GM12892 (cell line): Measurements from ENCODE around the gene UGT1A4.
"Not testable (repeated sequence)": the region's sequence is repeated elsewhere in the genome, so short reads cannot be mapped to it uniquely, and the experiment has no call there.

Experiments used
- DNase-seq: peaks from one replicate; pipeline ENCODE4 v3.0.0; 2011; ENCODE audit not compliant: insufficient read length
- FAIRE-seq: peaks from 2 replicates; lab custom pipeline; 2011; peaks lifted over from hg19 to GRCh38; lab: Jason Lieb, UNC
- POLR2A ChIP-seq: IDR thresholded peaks from 2 replicates; pipeline ENCODE4 v1.6.1; 2011; ENCODE audit warnings: low read depth, low read length, control low read depth
- POLR2AphosphoS5 ChIP-seq: IDR thresholded peaks from 2 replicates; pipeline ENCODE4 v1.6.1; 2011; ENCODE audit warnings: low read depth, low read length, control low read depth
- TAF1 ChIP-seq: IDR thresholded peaks from 2 replicates; pipeline ENCODE4 v1.6.1; 2011; ENCODE audit warnings: low read depth, mild to moderate bottlenecking, control low read depth, low read length, borderline replicate concordance

The UGT1A4 gene

DNA sequence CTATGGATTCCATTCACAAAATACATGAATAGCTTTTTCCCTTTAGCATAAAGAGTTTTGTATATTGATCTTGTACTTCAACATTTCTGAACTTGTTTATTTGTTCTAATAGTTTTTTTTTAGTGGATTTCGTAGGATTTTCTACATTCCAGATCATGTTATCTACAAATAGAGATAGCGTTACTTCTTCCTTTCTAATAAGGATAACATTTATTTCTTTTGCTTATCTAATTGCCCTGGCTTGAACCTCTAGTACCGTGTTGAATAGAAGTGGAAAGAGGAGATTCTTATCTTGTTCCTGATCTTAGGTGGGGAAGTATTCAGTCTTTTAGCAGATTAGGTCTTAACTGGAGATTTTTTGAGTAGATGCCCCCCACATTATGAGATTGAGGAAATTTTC lies 16.3 kb upstream of the UGT1A4 start:
- no peak for FAIRE-seq

GRCh38 chr2:233705911-233706506 lies 12.5 kb upstream of the UGT1A4 start:
- DNase-seq (no peak), FAIRE-seq (no peak)
- no peak for TF ChIP-seq POLR2AphosphoS5
- no peak for TF ChIP-seq TAF1
- no peak for TF ChIP-seq POLR2A

More for the DNA sequence above, 16.3 kb upstream of the UGT1A4 start:
- no peak for TF ChIP-seq POLR2AphosphoS5
- no peak for TF ChIP-seq POLR2A
- TF ChIP-seq TAF1 = no peak
- no peak for DNase-seq

GRCh38 chr2:233706720-233707119 lies 11.8 kb upstream of the UGT1A4 start:
- DNase-seq = no peak
- no peak for FAIRE-seq

GRCh38 chr2:233707940-233708644 lies 10.4 kb upstream of the UGT1A4 start:
- FAIRE-seq (peak; percentile 56), DNase-seq (no peak)
- TF ChIP-seq POLR2AphosphoS5 (no peak), TAF1 (no peak), POLR2A (no peak)

More at GRCh38 chr2:233706720-233707119, 11.8 kb upstream of the UGT1A4 start:
- no peak for TF ChIP-seq POLR2AphosphoS5
- no peak for TF ChIP-seq POLR2A
- no peak for TF ChIP-seq TAF1

DNA sequence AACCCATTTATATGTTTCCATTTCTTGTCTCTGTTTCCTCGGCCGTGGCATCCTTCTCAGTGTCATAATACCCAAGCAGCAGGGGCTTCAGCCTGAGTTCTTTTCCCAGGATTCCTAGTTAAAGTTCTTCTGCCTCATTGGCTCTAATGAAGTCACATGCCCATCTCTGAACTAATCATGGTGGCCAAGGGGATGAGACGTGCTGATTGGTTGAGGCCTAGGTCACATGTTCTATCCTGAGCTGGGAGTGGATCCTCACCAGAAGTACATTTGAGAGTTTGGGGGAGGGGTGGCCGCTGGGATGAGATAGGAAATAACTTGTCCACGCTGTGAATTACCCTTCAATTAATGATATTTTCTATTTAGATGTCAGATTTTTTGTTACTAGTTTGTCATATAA lies 9.6 kb upstream of the UGT1A4 start:
- TF ChIP-seq TAF1 = no peak
- no peak for TF ChIP-seq POLR2AphosphoS5
- no peak for TF ChIP-seq POLR2A
- FAIRE-seq (no peak), DNase-seq (no peak)

DNA sequence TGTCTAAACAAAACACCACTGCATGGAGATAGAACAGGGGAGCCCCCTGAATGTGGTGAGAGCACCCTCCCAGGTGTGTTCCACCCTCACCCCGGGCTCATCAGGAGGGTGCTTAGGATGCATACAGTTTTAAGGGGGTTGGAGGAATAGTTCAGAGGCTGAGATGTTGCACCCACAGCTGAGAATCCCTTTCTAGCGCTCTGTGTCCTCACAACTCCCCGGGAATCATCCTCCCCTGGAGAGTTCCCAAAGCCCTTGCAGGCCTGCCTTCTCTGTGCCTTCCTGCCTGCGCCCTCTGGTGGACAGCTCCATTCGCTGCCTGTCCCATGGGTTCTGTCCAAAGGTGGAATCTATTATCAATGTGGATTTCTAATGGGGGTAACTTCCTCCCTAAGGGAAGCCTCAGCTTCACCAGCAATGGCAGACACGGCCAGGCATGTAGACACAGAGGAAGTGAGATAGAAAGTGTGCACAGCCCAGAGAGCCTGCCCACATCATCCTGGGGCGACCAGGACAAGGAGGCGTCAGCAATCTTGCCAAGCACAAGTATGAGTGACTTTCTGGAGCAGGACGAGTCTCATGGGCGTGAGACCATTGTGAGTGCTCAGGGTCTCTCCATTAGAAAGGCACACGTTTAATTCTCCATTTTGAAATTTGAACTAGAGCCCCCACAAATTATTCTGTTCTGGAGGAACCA lies 7.1 kb upstream of the UGT1A4 start:
- FAIRE-seq = peak; percentile 85
- peak; percentile 26 for DNase-seq
- no peak for TF ChIP-seq POLR2A
- no peak for TF ChIP-seq POLR2AphosphoS5
- TF ChIP-seq TAF1 = no peak

- FAIRE-seq (no peak), DNase-seq (no peak)
- no peak for TF ChIP-seq TAF1
- no peak for TF ChIP-seq POLR2A
- TF ChIP-seq POLR2AphosphoS5 = no peak
Measured at GRCh38 chr2:233712611-233713261, 5.8 kb upstream of the UGT1A4 start, which contains the start of gene UGT1A5. TSS of gene UGT1A5 (plus strand) at chr2:233712907. CDS start at chr2:233712992, 85 bp downstream.

GRCh38 chr2:233713262-233713615 lies 5.3 kb upstream of the UGT1A4 start:
- TF ChIP-seq POLR2AphosphoS5 (no peak), POLR2A (no peak), TAF1 (no peak)
- DNase-seq (no peak), FAIRE-seq (no peak)

GRCh38 chr2:233714121-233714520 lies 4.4 kb upstream of the UGT1A4 start:
- DNase-seq = no peak
- FAIRE-seq = no peak
- no peak for TF ChIP-seq POLR2A
- no peak for TF ChIP-seq TAF1
- TF ChIP-seq POLR2AphosphoS5 = no peak

- TF ChIP-seq POLR2A = no peak
- no peak for TF ChIP-seq POLR2AphosphoS5
- DNase-seq (no peak), FAIRE-seq (no peak)
Measured at GRCh38 chr2:233728723-233729301, 10.3 kb downstream of the UGT1A4 start, which contains the start of gene UGT1A3. TSS of gene UGT1A3 (plus strand) at chr2:233729042. CDS start at chr2:233729127, 85 bp downstream.

DNA sequence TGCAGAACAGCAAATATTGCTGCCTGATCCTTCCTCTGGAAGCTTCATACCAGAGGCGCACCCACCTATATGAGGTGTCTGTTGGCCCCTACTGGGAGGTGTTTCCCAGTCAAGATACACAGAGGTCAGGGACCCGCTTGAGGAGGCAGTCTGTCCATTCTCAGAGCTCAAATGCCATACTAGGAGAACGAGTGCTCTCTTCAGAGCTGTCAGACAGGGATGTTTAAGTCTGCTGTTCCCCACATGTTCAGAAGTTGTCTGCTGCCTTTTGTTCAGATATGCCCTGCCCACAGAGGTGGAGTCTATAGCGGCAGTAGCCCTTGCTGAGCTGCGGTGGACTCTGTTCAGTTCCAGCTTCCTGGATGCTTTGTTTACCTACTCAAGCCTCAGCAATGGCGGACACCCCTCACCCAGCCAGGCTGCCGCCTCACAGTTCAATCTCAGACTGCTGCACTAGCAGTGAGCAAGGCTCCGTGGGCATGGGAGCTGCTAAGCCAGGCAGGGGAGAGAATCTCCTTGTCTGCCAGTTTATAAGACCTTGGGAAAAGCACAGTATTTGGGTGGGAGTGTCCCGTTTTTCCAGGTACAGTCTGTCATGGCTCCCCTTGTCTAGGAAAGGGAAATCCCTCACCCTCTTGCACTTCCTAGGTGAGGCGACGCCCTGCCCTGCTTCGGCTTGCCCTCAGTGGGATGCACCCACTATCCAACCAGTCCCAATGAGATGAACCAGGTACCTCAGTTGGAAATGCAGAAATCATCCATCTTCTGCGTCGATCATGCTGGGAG lies 18.5 kb downstream of the UGT1A4 start:
- not testable (repeated sequence) for DNase-seq, FAIRE-seq
